GM23338 (cell line): ENCODE results near the gene NIPAL4. TPM values are rescaled to one million over a fixed set of nuclear protein-coding genes. Genes with fewer than 3 reads are reported as not detected.

Experiments used
- ATAC-seq: fragments of 200-7000 bp; cut with Tn5 transposase; 3 replicates; pipeline ENCODE4 v1.9.1; 2020
- DNase-seq: peaks from one replicate; pipeline ENCODE4 v3.0.0-alpha.2; 2015; ENCODE audit warnings: low spot score
- H2AFZ ChIP-seq: fragments of 200-600 bp; sonication (generic); 2 replicates; pipeline ENCODE4 v1.8.0; 2016; ENCODE audit warnings: antibody characterized with exemption, mild to moderate bottlenecking, moderate library complexity
- H3F3A ChIP-seq: fragments of 200-600 bp; sonication (generic); replicated peaks from 2 replicates; pipeline ENCODE4 v1.8.0; 2017; ENCODE audit warnings: antibody characterized with exemption, mixed run types, low read depth
- H3K27ac ChIP-seq: fragments of 200-600 bp; sonication (generic); 2 replicates; pipeline ENCODE4 v1.6.1; 2016; ENCODE audit warnings: low read depth
- H3K27me3 ChIP-seq: fragments of 200-600 bp; sonication (generic); 2 replicates; pipeline ENCODE4 v1.8.0; 2016; ENCODE audit warnings: mild to moderate bottlenecking, mixed run types, moderate library complexity; ENCODE audit not compliant: insufficient read depth
- H3K36me3 ChIP-seq: fragments of 200-600 bp; sonication (generic); 2 replicates; pipeline ENCODE4 v1.8.0; 2016; ENCODE audit warnings: mild to moderate bottlenecking; ENCODE audit not compliant: insufficient read depth
- H3K4me1 ChIP-seq: fragments of 200-600 bp; sonication (generic); 2 replicates; pipeline ENCODE4 v1.8.0; 2016; ENCODE audit warnings: mild to moderate bottlenecking, moderate library complexity; ENCODE audit not compliant: insufficient read depth
- H3K4me2 ChIP-seq: fragments of 200-600 bp; sonication (generic); 2 replicates; pipeline ENCODE4 v1.7.1; 2017; ENCODE audit warnings: mixed run types
- H3K4me3 ChIP-seq: fragments of 200-600 bp; sonication (generic); 2 replicates; pipeline ENCODE4 v1.6.1; 2016; ENCODE audit warnings: mixed run types
- H3K79me2 ChIP-seq: fragments of 200-600 bp; sonication (generic); replicated peaks from 2 replicates; pipeline ENCODE4 v1.8.0; 2017; ENCODE audit warnings: mild to moderate bottlenecking; ENCODE audit not compliant: insufficient read depth
- H3K9me2 ChIP-seq: fragments of 200-600 bp; sonication (generic); 2 replicates; pipeline ENCODE4 v1.8.0; 2017; ENCODE audit not compliant: insufficient read depth
- H4K20me1 ChIP-seq: fragments of 200-600 bp; sonication (generic); replicated peaks from 2 replicates; pipeline ENCODE4 v1.8.0; 2017; ENCODE audit warnings: mild to moderate bottlenecking; ENCODE audit not compliant: insufficient read depth
- H3K27ac Mint-ChIP-seq: 2 replicates; pipeline ENCODE4 v1.8.0; 2020; ENCODE audit warnings: inconsistent platforms, mild to moderate bottlenecking, moderate library complexity, mixed read lengths
- H3K27me3 Mint-ChIP-seq: 3 replicates; pipeline ENCODE4 v1.8.0; 2022; ENCODE audit warnings: low read depth, mild to moderate bottlenecking, moderate library complexity, mixed read lengths, inconsistent platforms; ENCODE audit not compliant: insufficient read depth, poor library complexity
- H3K36me3 Mint-ChIP-seq: 3 replicates; pipeline ENCODE4 v1.8.0; 2021; ENCODE audit warnings: low read depth, mild to moderate bottlenecking, inconsistent platforms, moderate library complexity, mixed read lengths
- H3K4me1 Mint-ChIP-seq: 3 replicates; pipeline ENCODE4 v1.8.0; 2020; ENCODE audit warnings: mild to moderate bottlenecking, inconsistent platforms, mixed read lengths
- H3K4me3 Mint-ChIP-seq: 3 replicates; pipeline ENCODE4 v1.8.0; 2021; ENCODE audit warnings: moderate library complexity, mild to moderate bottlenecking, inconsistent platforms, mixed read lengths
- H3K9me3 Mint-ChIP-seq: 3 replicates; pipeline ENCODE4 v1.8.0; 2020; ENCODE audit warnings: moderate library complexity, mild to moderate bottlenecking, inconsistent platforms, mixed read lengths
- CTCF ChIP-seq, 2 experiments: fragments of 200-600 bp in 1 of 2; sonication (generic) in 1 of 2; conservative IDR thresholded peaks; 2 replicates each; pipeline versions ENCODE4 v1.5.1 to v1.6.1; 2016 to 2017; ENCODE audit warnings: antibody characterized with exemption in 2 of 2, low read depth in 2 of 2, mild to moderate bottlenecking in 2 of 2, moderate library complexity in 1 of 2
- EZH2 ChIP-seq: fragments of 200-600 bp; sonication (generic); IDR thresholded peaks from one replicate; pipeline ENCODE4 v1.8.0; 2017; ENCODE audit warnings: antibody characterized with exemption, mild to moderate bottlenecking, low read depth; ENCODE audit not compliant: unreplicated experiment
- JUNB ChIP-seq: IDR thresholded peaks from one replicate; pipeline ENCODE4 v1.6.1; 2016; ENCODE audit warnings: antibody characterized with exemption; ENCODE audit not compliant: unreplicated experiment
- NANOG ChIP-seq: IDR thresholded peaks from 2 replicates; pipeline ENCODE4 v1.6.1; 2016; ENCODE audit warnings: antibody characterized with exemption, borderline replicate concordance
- ZNF114 ChIP-seq: fragments of 250-450 bp; sonication (Bioruptor Pico); IDR thresholded peaks from 2 replicates; pipeline ENCODE4 v1.5.0; 2020; ENCODE audit warnings: mild to moderate bottlenecking, moderate library complexity
- ZNF462 ChIP-seq: fragments of 250-450 bp; sonication (Bioruptor Pico); IDR thresholded peaks from 2 replicates; pipeline ENCODE4 v1.5.0; 2020; ENCODE audit warnings: mild to moderate bottlenecking, moderate library complexity
- polyA plus RNA-seq: library from polyadenylated mRNA; unstranded; fragments of >200 nt; fragmentation: Nextera tagmentation; extraction: Ambion mirVana; gene quantifications from 2 replicates; pipeline ENCODE4 v1.2.1, GENCODE V29; 2016
- total RNA-seq: library from RNA; depleted of rRNA; stranded (reverse); fragments of >200 nt; shearing (Covaris generic); gene quantifications from 2 replicates; pipeline ENCODE4 v1.2.3, GENCODE V29; 2014

Gene NIPAL4
- total and polyA plus RNA-seq, 2 experiments from 2014 or later = 0.21 TPM; not detected in 1

- no peak for TF ChIP-seq ZNF462 (CRISPR knock-in tag)
- no peak for TF ChIP-seq ZNF114
- no peak for TF ChIP-seq NANOG
- TF ChIP-seq EZH2 = no peak
These were observed 8.2 kb upstream of the NIPAL4 start (continued) for GRCh38 chr5:157451806-157452205.

- peaks cover 14% of the 10 kb centered on the region for H3K4me1 ChIP-seq
- Mint-ChIP-seq H3K36me3 (no peaks in the 10 kb centered on the region), H3K4me3 (no peak overlapping the region), H3K4me1 (peaks cover 13% of the 10 kb centered on the region; the same call in 2 of the 3 replicates), H3K9me3 (no peaks in the 10 kb centered on the region), H3K27ac (no peak overlapping the region), H3K27me3 (peaks cover 5% of the 10 kb centered on the region)
- no peaks in the 10 kb centered on the region for H3K9me2 ChIP-seq
- no peaks in the 10 kb centered on the region for H4K20me1 ChIP-seq
- H3K27me3 ChIP-seq = peaks cover 10% of the 10 kb centered on the region
- no peak overlapping the region for H3K4me3 ChIP-seq
- ATAC-seq (no peak), DNase-seq (no peak)
- H3K4me2 ChIP-seq = no peak overlapping the region
- no peaks in the 10 kb centered on the region for H3F3A ChIP-seq
- no peaks in the 10 kb centered on the region for H3K79me2 ChIP-seq
- no peak for TF ChIP-seq EZH2
- H3K27ac ChIP-seq = no peak overlapping the region
- H2AFZ ChIP-seq = no peak overlapping the region
- no peaks in the 10 kb centered on the region for H3K36me3 ChIP-seq
These were observed 5.7 kb upstream of the NIPAL4 start for GRCh38 chr5:157454273-157454672.

- Histone ChIP-seq H3K4me3 (no peak overlapping the region), H3K79me2 (no peaks in the 10 kb centered on the region), H3K9me2 (no peaks in the 10 kb centered on the region), H3K27ac (no peak overlapping the region), H2AFZ (no peak overlapping the region), H3K4me1 (peaks cover 17% of the 10 kb centered on the region), H3F3A (no peaks in the 10 kb centered on the region), H4K20me1 (no peaks in the 10 kb centered on the region), H3K27me3 (peaks cover 18% of the 10 kb centered on the region), H3K4me2 (no peak overlapping the region), H3K36me3 (no peaks in the 10 kb centered on the region)
- H3K4me1 Mint-ChIP-seq = peaks cover 16% of the 10 kb centered on the region; the same call in 2 of the 3 replicates
- no peaks in the 10 kb centered on the region for H3K9me3 Mint-ChIP-seq
- no peak overlapping the region for H3K4me3 Mint-ChIP-seq
- H3K36me3 Mint-ChIP-seq = no peaks in the 10 kb centered on the region
- no peak overlapping the region for H3K27ac Mint-ChIP-seq
- DNase-seq = no peak
- H3K27me3 Mint-ChIP-seq = peaks cover 8% of the 10 kb centered on the region
- ATAC-seq = no peak
- TF ChIP-seq NANOG (no peak), JUNB (no peak), CTCF (conservative IDR thresholded peaks at IDR 0.05; ENCODE audit: low read depth in 2 of 2) (no peak)
These were observed 5.0 kb upstream of the NIPAL4 start for GRCh38 chr5:157455057-157455456.
